ENCODE results near the gene LAMTOR4. TPM values are rescaled to one million over a fixed set of nuclear protein-coding genes. Genes with fewer than 3 reads are reported as not detected.
"Not testable (repeated sequence)": the region's sequence is repeated elsewhere in the genome, so short reads cannot be mapped to it uniquely, and the experiment has no call there.

The LAMTOR4 gene
- total and polyA plus RNA-seq, 2 donors (not counting 1 experiment from before 2014, with no cell fraction given) = 214 to 448 TPM

GRCh38 chr7:100142461-100142860 is 6.3 kb upstream of the LAMTOR4 start:
- no peak overlapping the region for H3K4me3 ChIP-seq (ENCODE audit: control extremely low read depth in 1 of 5, extremely low read depth in 1 of 5, insufficient read depth in 1 of 5, low read depth in 2 of 5, low read length in 4 of 5)
- H3K27ac Mint-ChIP-seq = no peak overlapping the region
- H3K4me1 Mint-ChIP-seq = peaks cover 18% of the 10 kb centered on the region
- no peak overlapping the region for H3K4me3 Mint-ChIP-seq
- ATAC-seq (ENCODE audit: low read depth) (no peak), DNase-seq (no peak)
- no peaks in the 10 kb centered on the region for H3K9me3 Mint-ChIP-seq (ENCODE audit: insufficient read depth)
- ChIA-PET CTCF (interaction anchor here (0.7 to 1.7 kb wide), 4 partner anchors 8 to 16 kb away, joined by 3 to 5 read pairs (median 4); no protein-coding TSS in a partner anchor), POLR2A (interaction anchor here (0.7 kb wide), 1 partner anchor 14 kb away, joined by 9 read pairs; no protein-coding TSS in a partner anchor)
- no peaks in the 10 kb centered on the region for H3K36me3 ChIP-seq (replicated peaks in 1 of 2; ENCODE audit: control extremely low read depth in 1 of 2, control insufficient read depth in 1 of 2, extremely low read depth in 1 of 2, insufficient read depth in 2 of 2, low read length in 1 of 2)
- H3K4me2 ChIP-seq (replicated peaks; ENCODE audit: low read depth, low read length, poor library complexity, severe bottlenecking) = no peak overlapping the region
- WGBS (ENCODE audit: insufficient coverage) = 94% methylated on average over 3 of the region's 3 CpGs
- intact Hi-C loops (cut with micrococcal nuclease) = no loop called here
- H3K9me3 ChIP-seq (ENCODE audit: control extremely low read depth in 1 of 3, control insufficient read depth in 2 of 3, insufficient read depth in 1 of 3, low read length in 2 of 3) = no peaks in the 10 kb centered on the region
- peaks cover 10 to 25% of the 10 kb centered on the region in 2 donors for H3K4me1 ChIP-seq (ENCODE audit: control insufficient read depth in 2 of 2, insufficient read depth in 2 of 2, low read length in 2 of 2)
- H4K20me1 ChIP-seq (ENCODE audit: control insufficient read depth, insufficient read depth, low read length, poor library complexity, severe bottlenecking) = no peaks in the 10 kb centered on the region
- H3K9ac ChIP-seq (ENCODE audit: low read length) = no peak overlapping the region
- H3K79me2 ChIP-seq (ENCODE audit: control insufficient read depth, insufficient read depth, low read length) = no peaks in the 10 kb centered on the region
- H2AFZ ChIP-seq (ENCODE audit: insufficient read depth, low read depth, low read length, poor library complexity, severe bottlenecking) = no peak overlapping the region
- no peaks in the 10 kb centered on the region for H3K27me3 ChIP-seq (replicated peaks in 1 of 4; ENCODE audit: control extremely low read depth in 1 of 4, control insufficient read depth in 3 of 4, insufficient read depth in 4 of 4, low read length in 3 of 4)
- H3K27ac ChIP-seq (ENCODE audit: low read length in 2 of 2) = no peak overlapping the region
- no peaks in the 10 kb centered on the region for H3K27me3 Mint-ChIP-seq
- TF ChIP-seq CTCF (IDR thresholded peaks at IDR 0.05) (no peak), EZH2 (IDR thresholded peaks at IDR 0.05; ENCODE audit: borderline replicate concordance, insufficient read depth, low read depth, low read length, poor library complexity, severe bottlenecking) (no peak)

- H3K79me2 ChIP-seq (ENCODE audit: control insufficient read depth, insufficient read depth, low read length) = peaks cover 24% of the 10 kb centered on the region
- H3K27ac Mint-ChIP-seq; H3K4me3 ChIP-seq (ENCODE audit: control extremely low read depth in 1 of 5, extremely low read depth in 1 of 5, insufficient read depth in 1 of 5, low read depth in 2 of 5, low read length in 4 of 5); H4K20me1 ChIP-seq (ENCODE audit: control insufficient read depth, insufficient read depth, low read length, poor library complexity, severe bottlenecking); H3K36me3 ChIP-seq (replicated peaks in 1 of 2; ENCODE audit: control extremely low read depth in 1 of 2, control insufficient read depth in 1 of 2, extremely low read depth in 1 of 2, insufficient read depth in 2 of 2, low read length in 1 of 2); DNase-seq; H3K4me2 ChIP-seq (replicated peaks; ENCODE audit: low read depth, low read length, poor library complexity, severe bottlenecking); H3K9ac ChIP-seq (ENCODE audit: low read length); H2AFZ ChIP-seq (ENCODE audit: insufficient read depth, low read depth, low read length, poor library complexity, severe bottlenecking); H3K27me3 Mint-ChIP-seq; H3K27me3 ChIP-seq (replicated peaks in 1 of 4; ENCODE audit: control extremely low read depth in 1 of 4, control insufficient read depth in 3 of 4, insufficient read depth in 4 of 4, low read length in 3 of 4); ATAC-seq (ENCODE audit: low read depth); H3K4me3 Mint-ChIP-seq; H3K27ac ChIP-seq (ENCODE audit: low read length in 2 of 2); H3K9me3 Mint-ChIP-seq (ENCODE audit: insufficient read depth); H3K9me3 ChIP-seq (ENCODE audit: control extremely low read depth in 1 of 3, control insufficient read depth in 2 of 3, insufficient read depth in 1 of 3, low read length in 2 of 3): not testable (repeated sequence)
- WGBS (ENCODE audit: insufficient coverage) = no CpG with 5 or more reads among the region's 4 CpGs
- peaks cover 24% of the 10 kb centered on the region for H3K4me1 Mint-ChIP-seq
- ChIA-PET POLR2A (interaction anchor here (0.6 to 1.3 kb wide), 2 partner anchors 18 to 27 kb away, joined by 3 to 4 read pairs; partner anchors contain the start of gene CNPY4), CTCF (interaction anchor here (0.6 to 1.3 kb wide), 3 partner anchors 13 to 413 kb away, joined by 3 to 9 read pairs (median 3); no protein-coding TSS in a partner anchor)
- peaks cover 14 to 32% of the 10 kb centered on the region in 2 donors for H3K4me1 ChIP-seq (ENCODE audit: control insufficient read depth in 2 of 2, insufficient read depth in 2 of 2, low read length in 2 of 2)
- intact Hi-C loops (cut with micrococcal nuclease) = loop anchor here (5.0 kb wide), 2 partner anchors 66 to 126 kb away; no protein-coding TSS in a partner anchor
Observed at GRCh38 chr7:100146350-100146749, 2.4 kb upstream of the LAMTOR4 start.
